Measurements from ENCODE around the gene KRTAP5-2.

The KRTAP5-2 gene

GRCh38 chr11:1565904-1566247 is 32.2 kb downstream of the KRTAP5-2 start:
- DNase-seq, result no peak

- DNase-seq, result peak; percentile 39
These were observed 32.8 kb downstream of the KRTAP5-2 start for GRCh38 chr11:1565173-1565903.

DNA sequence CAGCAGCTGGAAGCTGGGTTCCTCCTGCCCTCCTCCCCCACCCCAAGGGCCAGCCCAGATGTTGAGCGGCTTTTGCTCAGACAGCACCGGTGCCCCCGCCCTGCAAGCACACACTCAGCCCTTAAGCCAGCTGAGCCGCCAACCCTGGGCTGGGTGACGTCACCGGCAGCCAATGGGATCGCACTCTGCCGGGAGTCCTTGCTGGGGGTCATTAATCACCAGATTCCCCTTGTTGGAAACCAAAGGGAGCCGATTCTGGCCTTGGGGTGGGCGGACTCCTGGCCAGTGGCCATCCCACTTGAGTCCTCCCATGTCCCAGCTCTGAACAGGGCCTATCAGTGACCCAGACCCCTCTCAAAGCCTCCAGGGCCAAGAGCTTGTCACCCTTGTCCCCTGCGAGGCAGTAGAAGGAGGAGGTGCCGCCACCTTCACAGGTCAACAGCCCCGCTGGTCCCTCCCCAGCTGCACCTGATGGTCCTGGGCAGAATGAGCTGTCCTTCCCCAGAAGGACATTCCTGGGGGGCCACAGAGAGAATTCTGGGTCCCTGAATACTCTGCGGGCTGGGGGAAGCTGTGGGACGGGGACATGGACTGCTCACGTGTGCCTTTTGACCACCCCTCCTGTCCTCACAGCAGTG is 33.4 kb downstream of the KRTAP5-2 start:
- peak; percentile 63 for DNase-seq

- DNase-seq, result peak; percentile 44
These were observed 34.2 kb downstream of the KRTAP5-2 start for GRCh38 chr11:1563697-1564534.

DNA sequence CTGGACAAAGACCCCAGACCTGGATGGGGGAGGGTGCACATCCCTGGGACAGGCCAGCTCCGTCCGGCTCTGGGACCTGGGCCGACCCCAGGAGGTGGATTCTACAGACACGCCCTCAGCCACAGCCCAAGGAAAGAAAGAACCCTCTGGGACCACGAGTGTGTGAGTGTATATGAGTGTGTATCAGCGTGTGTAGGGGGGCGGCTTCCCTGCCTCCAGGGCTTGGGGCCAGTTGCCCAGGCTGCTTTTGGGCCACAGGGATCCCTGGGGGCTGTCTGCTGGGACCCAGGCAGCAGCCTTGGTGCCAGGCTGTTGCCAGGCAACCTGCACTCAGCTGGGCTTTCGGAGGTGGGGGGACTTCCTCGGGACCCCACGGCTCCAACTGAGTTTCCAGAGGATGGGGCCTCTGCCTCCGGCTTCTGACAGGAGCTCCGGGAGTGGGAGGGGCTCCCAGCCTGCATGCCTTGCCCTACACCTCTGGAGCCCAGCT is 34.9 kb downstream of the KRTAP5-2 start:
- peak; percentile 46 for DNase-seq

GRCh38 chr11:1562469-1563148 is 35.5 kb downstream of the KRTAP5-2 start:
- DNase-seq, result peak; percentile 41

- peak; percentile 48 for DNase-seq
These were observed 36.1 kb downstream of the KRTAP5-2 start for GRCh38 chr11:1561955-1562354.

- no peak for DNase-seq
These were observed 36.8 kb downstream of the KRTAP5-2 start for GRCh38 chr11:1561266-1561665.

- DNase-seq, result peak; percentile 90
These were observed 37.3 kb downstream of the KRTAP5-2 start for GRCh38 chr11:1560649-1561251.

- peak; percentile 34 for DNase-seq
These were observed 38.0 kb downstream of the KRTAP5-2 start for GRCh38 chr11:1560002-1560648.

DNA sequence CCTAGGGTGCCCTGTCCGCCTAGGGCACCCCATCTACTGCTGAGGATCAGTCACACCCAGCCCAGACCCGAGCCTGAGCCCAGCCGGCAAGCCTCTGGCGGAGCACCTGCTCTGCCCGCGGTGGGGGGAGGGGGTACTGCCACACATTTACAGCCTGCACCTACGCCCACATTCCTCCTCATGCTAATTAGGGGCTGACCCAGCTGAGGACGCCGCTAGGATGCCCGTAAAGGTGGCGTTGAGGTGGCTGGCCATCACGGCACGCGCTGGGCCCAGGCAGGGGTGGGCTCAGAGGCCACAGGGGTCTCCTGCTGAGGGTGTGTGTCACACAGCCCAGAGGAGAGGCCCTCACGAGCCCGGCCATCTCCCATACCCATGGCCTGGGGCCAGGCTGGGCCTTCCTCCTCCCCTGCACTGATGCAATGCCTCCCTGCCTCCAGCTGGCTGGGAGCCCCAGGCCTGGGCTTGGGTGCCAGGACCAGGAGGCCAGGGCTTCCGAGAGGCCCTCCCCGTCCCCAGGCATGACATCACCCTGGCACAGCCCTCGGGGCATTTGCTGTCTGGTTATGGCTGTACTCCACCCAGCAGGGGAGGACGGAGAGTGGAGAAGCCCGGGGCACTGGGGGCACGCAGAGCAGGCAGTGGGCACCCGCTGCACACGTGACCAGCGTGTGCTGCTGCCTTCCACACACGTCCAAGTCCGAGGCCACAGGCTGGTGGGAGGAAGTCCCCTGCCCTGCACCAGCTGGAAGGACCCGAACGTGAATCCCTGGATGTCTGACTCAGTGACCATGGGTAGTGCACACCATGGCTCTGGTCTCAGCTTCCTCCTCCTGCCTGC is 38.8 kb downstream of the KRTAP5-2 start:
- DNase-seq, result peak; percentile 90

GRCh38 chr11:1558775-1559110 is 39.4 kb downstream of the KRTAP5-2 start:
- DNase-seq, result no peak

GRCh38 chr11:1557904-1558774 is 40.0 kb downstream of the KRTAP5-2 start:
- DNase-seq, result peak; percentile 99

DNA sequence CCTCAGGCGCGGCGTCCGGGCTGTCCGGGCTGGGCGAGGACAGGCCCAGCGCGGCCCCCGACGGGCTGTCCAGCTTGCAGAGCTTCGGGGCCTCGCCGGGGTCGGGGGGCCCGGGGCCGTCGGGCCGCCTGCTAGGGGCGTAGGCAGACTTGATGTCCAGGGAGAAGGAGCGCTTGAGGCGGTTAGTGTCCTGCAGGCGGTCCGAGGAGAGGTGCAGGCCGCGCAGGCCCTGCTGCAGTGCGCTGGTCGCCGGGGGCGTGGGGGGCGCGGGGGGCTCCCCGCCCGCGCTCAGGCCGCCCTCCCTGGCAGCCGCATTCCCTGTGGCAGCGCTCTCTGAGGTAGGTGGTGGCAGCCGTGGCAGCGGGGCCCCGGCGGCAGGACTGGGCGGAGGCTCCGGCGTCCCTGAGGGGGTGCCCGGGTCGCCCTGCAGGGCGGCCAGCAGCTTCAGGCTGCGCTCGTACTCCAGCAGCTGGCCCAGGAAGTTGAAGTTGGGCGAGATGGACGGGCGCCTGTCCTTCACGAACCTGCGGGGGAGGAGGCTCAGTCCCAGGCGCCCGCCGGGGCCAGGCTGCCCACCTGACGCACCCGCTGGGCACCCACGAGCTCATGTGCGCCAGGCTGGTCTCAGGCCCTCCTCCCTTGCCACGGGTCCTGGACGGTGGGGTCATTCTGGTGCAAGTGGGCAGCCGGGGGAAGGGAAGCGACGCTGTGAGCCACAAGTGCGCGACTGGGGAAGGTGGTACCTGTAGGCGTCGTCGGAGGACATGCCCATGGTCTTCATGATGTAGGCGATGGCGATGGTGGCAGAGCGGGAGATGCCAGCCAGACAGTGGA is 40.8 kb downstream of the KRTAP5-2 start:
- DNase-seq, result no peak

DNA sequence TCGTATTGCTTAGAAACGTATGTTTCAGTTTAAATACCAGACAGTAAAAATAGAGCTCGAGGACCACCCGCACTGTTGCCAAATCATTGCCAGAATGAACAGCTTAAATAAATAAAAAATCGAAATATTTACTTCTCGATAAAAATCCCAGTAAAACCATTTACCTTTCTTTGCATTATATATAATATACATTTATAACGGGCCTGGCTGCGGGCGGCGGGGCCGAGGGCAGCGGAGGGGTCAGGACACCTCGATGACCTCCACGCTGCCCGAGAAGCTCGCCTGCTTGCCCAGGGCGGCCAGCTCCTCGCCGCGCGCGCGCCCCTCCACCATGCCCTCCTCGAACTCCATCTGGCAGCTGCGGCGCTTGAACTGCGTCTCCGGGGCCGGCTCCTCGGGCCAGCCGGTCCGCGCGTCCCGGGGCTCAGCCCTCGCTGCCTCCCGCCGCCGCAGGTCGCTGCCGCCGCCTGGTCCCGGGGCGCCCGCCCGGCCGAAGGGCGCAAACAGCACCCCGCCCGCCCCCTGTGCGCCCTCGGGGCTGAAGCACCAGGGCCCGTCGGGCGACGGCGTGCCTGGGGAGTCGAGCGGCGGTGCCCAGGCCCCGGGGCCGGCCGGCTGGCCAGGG is 41.7 kb downstream of the KRTAP5-2 start:
- no peak for DNase-seq

DNA sequence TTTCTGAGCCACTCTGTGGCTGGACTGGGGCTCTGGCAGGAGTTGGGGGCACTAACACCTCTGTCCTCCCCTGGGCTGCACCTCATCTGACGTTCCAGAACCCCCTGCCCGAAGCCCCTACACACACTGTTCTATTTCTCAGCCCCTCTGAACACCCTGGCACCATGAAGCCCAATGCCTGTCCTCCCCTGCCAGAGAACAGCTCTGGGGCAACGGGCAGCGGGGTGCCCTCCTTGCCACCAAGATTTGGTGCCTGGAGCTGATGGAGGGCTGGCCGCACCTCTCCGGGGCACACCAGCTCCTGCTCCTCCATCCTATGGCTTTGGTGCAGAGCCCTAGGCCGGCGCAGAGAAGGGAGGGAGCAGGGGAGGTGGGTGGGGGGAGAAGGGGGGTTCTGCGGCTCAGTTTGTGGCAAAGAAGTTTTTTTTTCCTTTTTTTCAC is 42.4 kb downstream of the KRTAP5-2 start:
- DNase-seq, result no peak

DNA sequence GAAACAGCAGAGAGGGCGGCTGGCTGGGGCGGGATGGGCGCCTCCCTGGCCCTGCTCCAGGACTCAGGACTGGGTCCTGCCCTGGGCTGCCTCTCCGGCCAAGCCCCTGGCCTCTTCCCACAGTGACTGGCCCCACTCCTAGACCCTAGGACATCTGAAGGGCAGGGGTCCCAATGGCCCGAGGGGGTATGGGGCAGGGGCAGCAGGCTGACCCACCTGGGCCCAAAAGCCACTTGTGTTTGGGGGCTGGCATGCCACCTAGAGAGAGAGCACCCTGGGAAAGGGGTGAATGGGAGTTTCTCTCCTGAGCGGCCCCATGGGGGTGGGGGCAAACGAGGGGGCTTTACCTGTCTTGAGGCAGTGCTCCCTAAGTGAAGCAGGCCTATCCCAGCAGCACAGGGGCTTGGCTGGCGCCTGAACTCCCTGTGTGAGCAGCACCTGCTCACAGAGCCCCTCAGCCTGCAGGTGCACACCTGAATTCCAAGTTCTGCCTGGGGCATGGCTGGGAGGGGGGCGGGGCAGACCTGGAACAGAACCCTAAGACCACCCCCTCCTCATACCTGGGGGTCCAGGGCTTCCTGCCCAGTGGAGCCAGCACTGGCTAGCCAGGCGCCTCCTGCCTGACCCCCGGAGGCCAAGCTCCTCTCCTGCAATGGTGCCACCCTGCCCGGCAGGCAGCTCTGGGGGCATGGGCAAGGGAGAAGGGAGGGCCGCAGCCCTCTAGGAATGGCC is 42.9 kb downstream of the KRTAP5-2 start:
- DNase-seq, result no peak

Data from 8988T (cell line).